ENCODE results near the gene ZNG1C.
"Not testable (repeated sequence)": the region's sequence is repeated elsewhere in the genome, so short reads cannot be mapped to it uniquely, and the experiment has no call there.

ZNG1C gene

GRCh38 chr9:68241683-68242082 is at the start of gene ZNG1C:
TSS of gene ZNG1C (plus strand) at chr9:68241983. CDS start at chr9:68242032, 49 bp downstream.
- not testable (repeated sequence) for DNase-seq (ENCODE audit: low spot score)

DNA sequence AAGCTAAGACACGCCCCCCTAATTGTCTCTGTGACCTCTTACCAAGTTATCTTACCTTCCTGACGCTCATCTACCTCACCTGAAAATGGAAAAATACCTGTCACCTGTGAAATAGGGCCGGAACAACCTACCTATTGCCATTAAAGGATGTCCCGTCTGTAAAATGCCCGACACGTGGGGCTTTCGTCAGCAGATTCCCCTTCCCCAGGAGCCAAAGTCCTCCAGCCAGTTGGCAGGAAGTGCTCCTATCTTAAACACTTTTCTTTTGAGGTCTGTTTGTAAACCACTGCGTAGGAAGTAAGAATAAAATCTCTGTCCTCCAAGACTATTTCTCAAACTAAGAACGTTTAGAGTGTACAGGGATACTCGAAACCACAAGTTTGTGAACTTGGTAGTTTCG is 654 bp downstream of the ZNG1C start:
- not testable (repeated sequence) for DNase-seq (ENCODE audit: low spot score)

DNA sequence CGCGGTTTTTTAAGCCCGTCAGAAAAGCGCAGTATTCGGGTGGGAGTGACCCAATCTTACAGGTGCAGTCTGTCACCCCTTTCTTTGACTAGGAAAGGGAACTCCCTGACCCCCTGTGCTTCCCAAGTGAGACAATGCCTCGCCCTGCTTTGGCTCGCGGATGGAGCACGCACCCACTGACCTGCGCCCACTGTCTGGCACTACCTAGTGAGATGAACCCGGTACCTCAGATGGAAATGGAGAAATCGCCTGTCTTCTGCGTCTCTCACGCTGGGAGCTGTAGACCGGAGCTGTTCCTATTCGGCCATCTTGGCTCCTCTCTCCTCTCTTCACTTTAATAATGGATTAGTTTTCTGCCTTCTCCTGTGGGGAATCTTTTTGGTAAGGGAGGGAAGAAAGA is 39.3 kb downstream of the ZNG1C start:
- not testable (repeated sequence) for DNase-seq (ENCODE audit: low spot score)

DNA sequence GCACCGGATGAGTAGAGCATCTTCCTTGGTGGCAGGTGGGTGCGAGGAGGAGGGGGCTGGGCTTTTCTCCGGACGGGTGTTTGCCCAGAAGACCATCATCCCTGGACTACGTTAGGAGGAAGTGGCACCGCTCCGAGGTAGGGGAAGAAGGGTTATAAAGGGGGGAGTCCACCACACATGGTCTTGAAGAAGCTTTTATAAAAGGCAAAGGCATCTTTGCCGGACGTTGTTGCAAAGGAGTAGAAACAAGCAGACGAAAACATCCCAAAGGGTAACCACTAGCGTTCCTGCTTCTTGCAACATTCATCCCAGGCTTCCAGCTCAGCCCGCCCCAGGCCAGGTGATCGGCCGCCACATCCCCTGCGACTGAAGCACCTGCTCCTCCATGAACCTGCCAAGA is 60.8 kb downstream of the ZNG1C start, which contains the start of gene FOXD4L3:
Gene FOXD4L3 (plus strand): TSS at position 301 of the 400 bp plus-strand sequence. CDS start 85 bp downstream, at position 386.
- not testable (repeated sequence) for DNase-seq (ENCODE audit: low spot score)

GRCh38 chr9:68303771-68304170 is 62.0 kb downstream of the ZNG1C start:
- not testable (repeated sequence) for DNase-seq (ENCODE audit: low spot score)

GRCh38 chr9:68304212-68304611 is 62.4 kb downstream of the ZNG1C start:
- not testable (repeated sequence) for DNase-seq (ENCODE audit: low spot score)

- DNase-seq (ENCODE audit: low spot score): not testable (repeated sequence)
Measured at GRCh38 chr9:68304777-68305176, 63.0 kb downstream of the ZNG1C start.

DNA sequence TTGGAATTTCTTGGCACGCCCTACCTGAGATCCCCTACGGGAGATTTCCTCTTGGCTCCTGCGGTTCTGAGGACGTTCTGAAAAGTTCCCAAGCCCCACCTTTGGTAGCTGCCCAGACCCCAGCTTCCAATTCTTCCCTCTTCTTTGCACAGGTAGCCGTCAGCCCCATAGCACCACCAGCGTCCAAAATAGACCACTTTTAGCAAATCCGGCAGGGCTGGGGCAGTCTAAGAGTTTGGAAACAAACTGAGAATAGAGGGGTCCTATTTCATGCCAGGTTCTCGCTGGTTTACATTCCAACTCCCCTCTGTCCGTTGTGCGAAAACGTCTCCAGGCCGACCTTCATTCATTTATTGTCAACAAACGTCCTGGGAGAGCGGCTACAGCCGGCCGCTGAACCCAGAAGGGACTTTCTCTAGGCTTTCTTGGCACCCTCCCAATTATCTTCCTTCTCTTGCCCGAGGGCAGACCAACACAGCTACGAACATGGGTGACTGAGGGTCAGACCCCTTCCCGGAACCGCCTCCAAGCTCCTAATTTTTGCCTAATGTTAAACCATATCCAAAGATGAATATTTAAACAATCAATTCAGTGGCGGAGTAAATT is 64.0 kb downstream of the ZNG1C start:
- DNase-seq (ENCODE audit: low spot score): not testable (repeated sequence)

DNA sequence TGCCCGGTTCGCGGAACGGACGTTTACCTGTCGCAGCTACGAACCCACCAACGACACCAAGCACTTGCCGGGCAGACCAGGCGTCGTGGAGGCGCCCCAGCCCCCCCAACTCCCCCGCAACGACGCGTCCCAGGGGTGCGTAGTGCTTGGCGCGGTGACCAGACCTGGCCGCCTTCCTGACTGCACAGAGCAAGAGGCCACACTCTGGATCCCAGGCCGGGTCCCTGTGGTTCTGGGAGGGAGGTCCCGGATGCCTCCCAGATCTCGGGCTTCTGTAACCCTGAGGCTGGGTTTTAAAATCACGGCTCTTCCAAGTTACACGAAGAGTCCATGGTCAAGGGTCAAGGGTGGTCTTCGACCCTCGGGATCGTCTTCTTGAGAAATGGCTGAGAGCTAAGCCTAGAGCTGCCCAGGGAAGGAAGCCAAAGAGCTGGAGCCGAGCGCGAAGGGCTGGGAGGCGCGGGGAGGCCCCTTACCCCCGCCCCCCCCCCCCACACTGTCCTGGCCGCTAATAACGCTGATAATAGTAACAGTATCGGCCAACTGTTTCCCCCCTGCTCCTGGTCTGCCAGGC is 64.7 kb downstream of the ZNG1C start:
- DNase-seq (ENCODE audit: low spot score): not testable (repeated sequence)

DNA sequence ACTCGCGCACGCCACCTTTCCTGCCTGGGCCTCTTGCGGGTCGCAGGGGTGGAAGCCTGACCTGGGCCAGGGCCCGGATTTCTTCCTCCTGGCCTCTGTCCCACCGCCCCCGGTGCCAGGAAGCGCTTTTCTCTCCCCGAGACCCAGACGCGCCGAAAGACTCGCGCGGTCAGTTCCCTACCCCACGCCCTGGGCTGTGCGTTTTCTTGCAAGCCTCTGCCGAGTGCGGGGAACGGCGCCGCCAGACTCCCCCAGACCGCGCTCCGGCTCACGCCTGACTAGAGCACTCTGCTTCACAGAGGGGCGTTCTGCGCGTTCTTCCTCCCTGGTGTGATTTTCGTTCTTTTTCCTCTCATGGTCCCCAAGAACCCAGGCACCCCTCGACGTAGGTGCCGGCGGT is 65.3 kb downstream of the ZNG1C start:
- DNase-seq (ENCODE audit: low spot score): not testable (repeated sequence)

DNA sequence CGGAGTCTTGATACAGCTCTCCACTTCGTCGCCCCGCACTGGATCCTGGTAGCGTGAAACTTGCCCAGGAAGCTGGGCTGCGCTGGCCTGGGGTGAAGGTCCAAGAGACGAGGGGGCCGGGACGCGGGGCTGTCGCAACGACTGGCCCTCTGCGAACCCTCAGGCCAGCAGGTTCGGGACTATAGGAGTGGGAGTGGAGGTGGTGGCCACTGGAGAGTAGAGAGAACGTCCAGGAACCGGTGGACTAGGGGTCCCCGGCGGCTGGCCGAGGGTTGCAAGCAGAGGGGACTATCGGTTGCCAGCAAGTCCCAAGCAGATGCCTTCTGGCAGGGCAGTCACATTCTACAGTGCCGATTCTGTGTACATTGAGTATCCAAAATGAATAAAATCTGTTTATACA is 65.9 kb downstream of the ZNG1C start:
- DNase-seq (ENCODE audit: low spot score): not testable (repeated sequence)

GRCh38 chr9:68311208-68311607 is 69.4 kb downstream of the ZNG1C start:
- not testable (repeated sequence) for DNase-seq (ENCODE audit: low spot score)

- DNase-seq (ENCODE audit: low spot score): not testable (repeated sequence)
Measured at GRCh38 chr9:68318209-68318608, 76.4 kb downstream of the ZNG1C start.

DNA sequence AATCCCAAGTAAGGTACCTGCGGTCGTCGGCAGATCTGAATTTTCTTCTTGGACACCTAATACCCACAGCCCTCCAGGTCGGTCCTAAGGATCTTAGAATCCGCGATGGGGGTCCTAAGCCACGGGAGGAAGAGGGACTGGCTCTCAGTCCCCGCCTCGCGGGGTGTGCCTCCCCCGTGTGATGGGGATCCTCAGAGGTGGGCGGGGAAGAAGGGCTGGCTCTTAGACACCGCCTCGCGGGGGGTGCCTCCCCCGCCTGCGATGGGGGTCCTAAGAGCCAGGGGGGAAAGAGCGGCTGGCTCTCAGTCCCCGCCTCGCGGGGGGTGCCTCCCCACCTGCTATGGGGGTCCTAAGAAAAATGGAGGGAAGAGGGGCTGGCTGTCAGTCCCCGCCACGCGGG is 82.0 kb downstream of the ZNG1C start:
- DNase-seq (ENCODE audit: low spot score): not testable (repeated sequence)

- not testable (repeated sequence) for DNase-seq (ENCODE audit: low spot score)
Measured at GRCh38 chr9:68324518-68324917, 82.7 kb downstream of the ZNG1C start.

- not testable (repeated sequence) for DNase-seq (ENCODE audit: low spot score)
Measured at GRCh38 chr9:68329106-68329505, 87.3 kb downstream of the ZNG1C start.

GRCh38 chr9:68330531-68331173 is 88.9 kb downstream of the ZNG1C start:
- not testable (repeated sequence) for DNase-seq (ENCODE audit: low spot score)

- DNase-seq (ENCODE audit: low spot score): not testable (repeated sequence)
Measured at GRCh38 chr9:68332122-68332521, 90.3 kb downstream of the ZNG1C start.

DNA sequence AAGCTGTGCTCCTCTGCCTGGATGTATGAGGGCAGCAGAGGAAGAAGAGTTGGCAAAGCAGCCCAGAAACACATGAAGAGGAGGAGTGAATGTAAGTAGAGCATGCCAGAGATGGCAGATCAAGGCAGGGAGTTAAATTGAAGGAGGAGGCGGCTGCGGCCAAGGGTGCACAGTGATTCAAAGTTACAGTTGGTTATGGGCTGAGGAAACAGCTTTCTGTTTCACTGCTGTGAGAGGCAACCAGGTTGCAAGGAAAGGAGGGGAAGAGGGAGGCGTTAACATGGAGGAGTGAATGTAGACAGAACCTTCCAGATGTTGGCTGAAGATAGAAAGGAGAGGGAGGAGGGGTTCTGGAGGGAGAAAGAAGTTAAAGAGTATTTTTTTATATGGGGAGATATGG is 94.2 kb downstream of the ZNG1C start:
- not testable (repeated sequence) for DNase-seq (ENCODE audit: low spot score)

DNA sequence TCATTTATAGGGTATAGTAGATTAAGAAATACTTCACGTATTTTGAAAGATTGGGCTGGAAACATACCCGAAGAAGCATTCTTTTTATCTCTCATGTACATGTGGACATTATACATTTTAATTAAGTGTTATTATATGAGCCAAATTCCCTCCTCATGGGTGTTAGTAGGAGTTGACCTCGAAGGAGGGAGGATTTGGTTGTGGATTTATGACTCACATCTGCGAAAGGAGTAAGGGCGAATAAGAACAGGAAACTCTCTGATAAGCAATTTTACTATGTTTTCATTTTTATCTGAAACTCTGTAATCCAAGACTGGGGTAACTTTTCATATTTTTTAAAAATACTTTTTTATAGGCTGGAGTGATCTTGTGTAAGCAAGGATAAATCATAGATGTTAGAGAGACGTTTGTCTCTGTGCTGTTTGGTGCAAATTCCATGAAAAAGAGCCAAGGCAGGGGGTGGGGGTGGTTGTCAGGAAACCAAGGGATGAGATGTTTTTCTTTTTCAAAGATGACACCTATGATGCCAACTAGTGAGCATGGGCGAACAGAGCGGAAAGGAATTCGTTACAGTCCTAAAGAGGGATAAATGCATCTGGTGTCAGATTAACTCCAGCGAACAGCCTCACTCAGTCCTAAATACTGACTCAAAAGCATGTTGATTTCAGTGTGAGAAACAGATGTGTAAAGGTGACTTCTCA is 95.0 kb downstream of the ZNG1C start:
- DNase-seq (ENCODE audit: low spot score): not testable (repeated sequence)

DNA sequence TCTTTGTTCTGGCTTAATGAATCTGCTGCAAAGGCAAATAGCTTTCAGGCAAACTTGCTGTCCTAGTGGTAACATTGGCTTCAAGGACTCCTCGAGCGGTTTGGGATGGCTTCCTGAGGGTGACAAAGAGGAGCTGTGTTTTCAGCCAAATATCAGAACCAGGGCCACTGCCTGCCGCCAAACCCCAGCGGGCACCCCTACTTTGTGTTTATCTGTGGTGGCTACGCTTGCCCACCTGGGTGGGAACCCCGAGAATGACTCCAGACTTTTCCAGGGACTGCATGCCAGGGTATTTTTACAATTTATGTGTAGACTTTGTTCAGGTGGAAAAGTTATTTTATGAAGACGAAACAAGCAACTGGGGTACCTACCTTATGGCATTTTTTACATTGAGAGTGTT is 96.2 kb downstream of the ZNG1C start:
- not testable (repeated sequence) for DNase-seq (ENCODE audit: low spot score)

GRCh38 chr9:68342265-68343025 is 100.7 kb downstream of the ZNG1C start:
- DNase-seq (ENCODE audit: low spot score): not testable (repeated sequence)
